Measurements from ENCODE around the gene FRY.

DNA sequence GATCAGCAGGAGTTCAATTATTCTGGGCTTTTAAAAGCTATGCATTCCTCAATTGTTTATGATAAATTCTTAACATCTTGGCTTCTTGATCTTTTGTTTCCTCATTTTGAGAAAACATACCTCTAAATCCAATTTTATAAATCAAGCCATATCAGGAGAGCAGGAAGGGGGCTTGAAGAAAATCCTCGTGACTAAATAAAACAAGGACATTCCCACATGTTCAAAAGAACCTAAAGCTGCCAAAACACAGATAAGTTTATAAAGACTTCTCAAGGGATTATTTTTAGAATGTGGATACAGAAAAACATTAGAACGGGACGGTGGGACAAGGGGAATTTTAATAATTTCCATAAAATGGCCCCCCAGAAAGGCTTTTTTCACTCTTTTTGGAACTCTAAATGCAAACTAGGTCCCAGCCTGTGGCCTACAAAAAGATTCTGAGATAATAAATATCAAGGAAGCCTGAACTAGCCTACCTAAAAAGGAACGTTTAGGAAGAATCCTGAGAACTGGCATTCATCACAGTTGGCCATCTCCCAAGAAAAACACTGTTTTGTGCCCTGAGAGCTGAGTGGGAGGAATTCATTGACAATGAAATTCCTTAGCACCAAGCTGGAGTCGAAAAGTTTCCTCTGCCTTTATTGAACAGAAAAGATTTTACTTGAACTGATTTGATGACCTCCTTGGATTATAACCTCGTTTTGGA is 253.5 kb downstream of the FRY start:
- TF ChIP-seq, protein P1, sequence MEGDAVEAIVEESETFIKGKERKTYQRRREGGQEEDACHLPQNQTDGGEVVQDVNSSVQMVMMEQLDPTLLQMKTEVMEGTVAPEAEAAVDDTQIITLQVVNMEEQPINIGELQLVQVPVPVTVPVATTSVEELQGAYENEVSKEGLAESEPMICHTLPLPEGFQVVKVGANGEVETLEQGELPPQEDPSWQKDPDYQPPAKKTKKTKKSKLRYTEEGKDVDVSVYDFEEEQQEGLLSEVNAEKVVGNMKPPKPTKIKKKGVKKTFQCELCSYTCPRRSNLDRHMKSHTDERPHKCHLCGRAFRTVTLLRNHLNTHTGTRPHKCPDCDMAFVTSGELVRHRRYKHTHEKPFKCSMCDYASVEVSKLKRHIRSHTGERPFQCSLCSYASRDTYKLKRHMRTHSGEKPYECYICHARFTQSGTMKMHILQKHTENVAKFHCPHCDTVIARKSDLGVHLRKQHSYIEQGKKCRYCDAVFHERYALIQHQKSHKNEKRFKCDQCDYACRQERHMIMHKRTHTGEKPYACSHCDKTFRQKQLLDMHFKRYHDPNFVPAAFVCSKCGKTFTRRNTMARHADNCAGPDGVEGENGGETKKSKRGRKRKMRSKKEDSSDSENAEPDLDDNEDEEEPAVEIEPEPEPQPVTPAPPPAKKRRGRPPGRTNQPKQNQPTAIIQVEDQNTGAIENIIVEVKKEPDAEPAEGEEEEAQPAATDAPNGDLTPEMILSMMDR (conservative IDR thresholded peaks at IDR 0.05; ENCODE audit: low read length): no peak
- TF ChIP-seq EZH2phosphoT487 (IDR thresholded peaks at IDR 0.05; ENCODE audit: borderline replicate concordance, low read depth, low read length): no peak
